Caco-2 (cell line): Measurements from ENCODE around the gene STK32B. TPM values are rescaled to one million over a fixed set of nuclear protein-coding genes. Genes with fewer than 3 reads are reported as not detected.

ENCODE experiments used
- BruUV-seq: library from RNA; stranded (reverse); fragments of 400-500 nt; replicated peaks from 2 replicates; lab custom pipeline; 2021; lab: Mats Ljungman, UMichigan
- CTCF ChIA-PET: fragments of 300-600 bp; sonication (Branson Sonifier 250); formaldehyde crosslinking; loops from one replicate; lab custom pipeline; 2022; ENCODE audit warnings: antibody characterized with exemption; lab: Charles Lee
- POLR2A ChIA-PET: fragments of 300-600 bp; sonication (Branson Sonifier 250); formaldehyde crosslinking; loops from one replicate; lab custom pipeline; 2022; ENCODE audit warnings: antibody characterized with exemption; lab: Charles Lee
- DNase-seq, 2 experiments: peaks; one replicate each; pipeline versions ENCODE4 v3.0.0 to v3.0.0-alpha.2; 2020 to 2022
- H3K27me3 ChIP-seq: replicated peaks from 2 replicates; pipeline ENCODE4 v1.6.0; 2011; ENCODE audit warnings: low read length; ENCODE audit not compliant: control insufficient read depth, insufficient read depth
- H3K36me3 ChIP-seq: 2 replicates; pipeline ENCODE4 v1.5.1; 2011; ENCODE audit warnings: low read length; ENCODE audit not compliant: control insufficient read depth, insufficient read depth
- H3K4me1 ChIP-seq: fragments of 250-450 bp; sonication (Bioruptor Pico); 2 replicates; pipeline ENCODE4 v1.5.1; 2020; ENCODE audit warnings: mild to moderate bottlenecking
- H3K4me3 ChIP-seq: 2 replicates; pipeline ENCODE4 v1.5.1; 2011; ENCODE audit warnings: low read depth, mild to moderate bottlenecking, control low read depth, low read length
- H3K9me3 ChIP-seq: fragments of 250-450 bp; sonication (Bioruptor Pico); 2 replicates; pipeline ENCODE4 v1.5.1; 2020; ENCODE audit warnings: mild to moderate bottlenecking, moderate library complexity
- H3K27ac Mint-ChIP-seq: one replicate; pipeline ENCODE4 v1.8.0; 2022; ENCODE audit warnings: mixed read lengths; ENCODE audit not compliant: unreplicated experiment
- H3K27me3 Mint-ChIP-seq: one replicate; pipeline ENCODE4 v1.8.0; 2022; ENCODE audit warnings: mixed read lengths; ENCODE audit not compliant: insufficient read depth, unreplicated experiment
- H3K36me3 Mint-ChIP-seq: one replicate; pipeline ENCODE4 v1.8.0; 2022; ENCODE audit warnings: mild to moderate bottlenecking, mixed read lengths; ENCODE audit not compliant: insufficient read depth, unreplicated experiment
- H3K4me1 Mint-ChIP-seq: one replicate; pipeline ENCODE4 v1.8.0; 2022; ENCODE audit warnings: low read depth, mixed read lengths; ENCODE audit not compliant: unreplicated experiment
- H3K4me3 Mint-ChIP-seq: one replicate; pipeline ENCODE4 v1.8.0; 2022; ENCODE audit warnings: mild to moderate bottlenecking, moderate library complexity, mixed read lengths; ENCODE audit not compliant: unreplicated experiment
- H3K9me3 Mint-ChIP-seq: one replicate; pipeline ENCODE4 v1.8.0; 2022; ENCODE audit warnings: mixed read lengths; ENCODE audit not compliant: unreplicated experiment
- CTCF ChIP-seq, 2 experiments: fragments of 200-600 bp in 1 of 2; IDR thresholded peaks; 1 replicate in 1 of 2; 2 replicates in 1 of 2; pipeline versions ENCODE4 v1.5.1 to v1.8.0; 2011 to 2022; ENCODE audit warnings: antibody characterized with exemption in 1 of 2, control low read depth in 1 of 2, inconsistent platforms in 1 of 2, low read depth in 1 of 2, low read length in 1 of 2, mild to moderate bottlenecking in 1 of 2, moderate library complexity in 1 of 2; ENCODE audit not compliant: insufficient read depth in 1 of 2, severe bottlenecking in 1 of 2, unreplicated experiment in 1 of 2
- intact Hi-C: fragments of 100-400 bp; cut with micrococcal nuclease; formaldehyde crosslinking; loops from one replicate; pipeline ENCODE4 v1.10.0; 2022; ENCODE audit not compliant: unreplicated experiment
- total RNA-seq: library from RNA; stranded (reverse); gene quantifications from 2 replicates; pipeline ENCODE4 v1.2.3, GENCODE V29; 2022

STK32B gene
- total RNA-seq, 1 experiment from 2014 or later, result 11.2 TPM

- no peak for DNase-seq
- H3K27me3 ChIP-seq, result no peaks in the 10 kb centered on the region
- no peaks in the 10 kb centered on the region for H3K4me1 Mint-ChIP-seq
- no peaks in the 10 kb centered on the region for H3K36me3 ChIP-seq
- intact Hi-C loops, result loop anchor here (2.0 kb wide), 1 partner anchor 44 kb away; no protein-coding TSS in a partner anchor
- no peaks in the 10 kb centered on the region for H3K9me3 Mint-ChIP-seq
- H3K4me1 ChIP-seq, result no peaks in the 10 kb centered on the region
- no TSS peak for BruUV-seq
- ChIA-PET POLR2A (no interaction called here), CTCF (no interaction called here)
- TF ChIP-seq CTCF (IDR thresholded peaks at IDR 0.05; ENCODE audit: insufficient read depth in 1 of 2, low read depth in 1 of 2, low read length in 1 of 2, severe bottlenecking in 1 of 2, unreplicated experiment in 1 of 2), result no peak
- no peak overlapping the region for H3K4me3 ChIP-seq
- no peaks in the 10 kb centered on the region for H3K27me3 Mint-ChIP-seq
- H3K4me3 Mint-ChIP-seq, result no peak overlapping the region
- H3K36me3 Mint-ChIP-seq, result no peaks in the 10 kb centered on the region
- H3K9me3 ChIP-seq, result no peaks in the 10 kb centered on the region
- H3K27ac Mint-ChIP-seq, result no peak overlapping the region
Measured at GRCh38 chr4:5455003-5455585, 403.8 kb downstream of the STK32B start.

- intact Hi-C loops, result no loop called here
- Histone ChIP-seq H3K36me3 (no peaks in the 10 kb centered on the region), H3K9me3 (no peaks in the 10 kb centered on the region), H3K4me1 (no peaks in the 10 kb centered on the region), H3K27me3 (no peaks in the 10 kb centered on the region), H3K4me3 (no peak overlapping the region)
- no peak overlapping the region for H3K4me3 Mint-ChIP-seq
- ChIA-PET POLR2A (no interaction called here), CTCF (no interaction called here)
- no peaks in the 10 kb centered on the region for H3K27me3 Mint-ChIP-seq
- H3K36me3 Mint-ChIP-seq, result no peaks in the 10 kb centered on the region
- DNase-seq, result no peak
- no peaks in the 10 kb centered on the region for H3K9me3 Mint-ChIP-seq
- no peak for TF ChIP-seq CTCF (IDR thresholded peaks at IDR 0.05; ENCODE audit: insufficient read depth in 1 of 2, low read depth in 1 of 2, low read length in 1 of 2, severe bottlenecking in 1 of 2, unreplicated experiment in 1 of 2)
- no TSS peak for BruUV-seq
- no peaks in the 10 kb centered on the region for H3K4me1 Mint-ChIP-seq
- no peak overlapping the region for H3K27ac Mint-ChIP-seq
Measured at GRCh38 chr4:5456296-5456845, 405.1 kb downstream of the STK32B start.

GRCh38 chr4:5458676-5459075, 407.4 kb downstream of the STK32B start:
- Histone ChIP-seq H3K4me1 (no peaks in the 10 kb centered on the region), H3K4me3 (no peak overlapping the region), H3K9me3 (no peaks in the 10 kb centered on the region), H3K27me3 (no peaks in the 10 kb centered on the region), H3K36me3 (no peaks in the 10 kb centered on the region)
- no peaks in the 10 kb centered on the region for H3K36me3 Mint-ChIP-seq
- H3K4me1 Mint-ChIP-seq, result no peaks in the 10 kb centered on the region
- no peak for TF ChIP-seq CTCF (IDR thresholded peaks at IDR 0.05; ENCODE audit: insufficient read depth in 1 of 2, low read depth in 1 of 2, low read length in 1 of 2, severe bottlenecking in 1 of 2, unreplicated experiment in 1 of 2)
- no peak overlapping the region for H3K4me3 Mint-ChIP-seq
- no peak for DNase-seq
- CTCF ChIA-PET, result no interaction called here
- BruUV-seq, result no TSS peak
- POLR2A ChIA-PET, result no interaction called here
- H3K27me3 Mint-ChIP-seq, result peaks cover 5% of the 10 kb centered on the region
- no peak overlapping the region for H3K27ac Mint-ChIP-seq
- intact Hi-C loops, result no loop called here
- H3K9me3 Mint-ChIP-seq, result no peaks in the 10 kb centered on the region
